Measurements from ENCODE around the gene DGKQ.
"Not testable (repeated sequence)": the region's sequence is repeated elsewhere in the genome, so short reads cannot be mapped to it uniquely, and the experiment has no call there.

Gene DGKQ

GRCh38 chr4:1010395-1011021 lies 37.1 kb upstream of the DGKQ start:
- peak; percentile 68 for DNase-seq

- peak; percentile 73 for DNase-seq
Measured at GRCh38 chr4:1009542-1010394, 36.4 kb upstream of the DGKQ start.

GRCh38 chr4:1008840-1009541 lies 35.6 kb upstream of the DGKQ start:
- peak; percentile 29 for DNase-seq

- no peak for DNase-seq
Measured at GRCh38 chr4:1006856-1007255, 33.5 kb upstream of the DGKQ start.

GRCh38 chr4:1004557-1005485 lies 31.5 kb upstream of the DGKQ start:
- DNase-seq: no peak

GRCh38 chr4:1004071-1004418 lies 30.7 kb upstream of the DGKQ start:
- DNase-seq: no peak

GRCh38 chr4:1003271-1004070 lies 30.1 kb upstream of the DGKQ start:
- no peak for DNase-seq

- DNase-seq: no peak
Measured at GRCh38 chr4:1002631-1003251, 29.4 kb upstream of the DGKQ start.

GRCh38 chr4:1002131-1002630 lies 28.8 kb upstream of the DGKQ start:
- DNase-seq: no peak

- no peak for DNase-seq
Measured at GRCh38 chr4:1001561-1002130, 28.3 kb upstream of the DGKQ start.

GRCh38 chr4:1000686-1001260 lies 27.4 kb upstream of the DGKQ start:
- no peak for DNase-seq

- DNase-seq: no peak
Measured at GRCh38 chr4:999882-1000425, 26.6 kb upstream of the DGKQ start.

- DNase-seq: not testable (repeated sequence)
Measured at GRCh38 chr4:999240-999863, 26.0 kb upstream of the DGKQ start.

GRCh38 chr4:998096-998691 lies 24.8 kb upstream of the DGKQ start:
- DNase-seq: no peak

- no peak for DNase-seq
Measured at GRCh38 chr4:997375-998071, 24.2 kb upstream of the DGKQ start.

- no peak for DNase-seq
Measured at GRCh38 chr4:996997-997374, 23.6 kb upstream of the DGKQ start.

- DNase-seq: no peak
Measured at GRCh38 chr4:996030-996996, 22.9 kb upstream of the DGKQ start.
